GM23248 (cell line): ENCODE results near the gene EML4. TPM values are rescaled to one million over a fixed set of nuclear protein-coding genes. Genes with fewer than 3 reads are reported as not detected.
A peak's percentile ranks its signal among the peaks of the same experiment; 100 is the strongest.

Experiments
- DNase-seq: peaks from one replicate; pipeline ENCODE4 v3.0.0-alpha.2; 2015
- H2AFZ ChIP-seq: fragments of 200-600 bp; sonication (generic); 2 replicates; pipeline ENCODE4 v1.6.1; 2016; ENCODE audit warnings: antibody characterized with exemption
- H3F3A ChIP-seq: fragments of 200-600 bp; sonication (generic); 2 replicates; pipeline ENCODE4 v1.6.1; 2016; ENCODE audit warnings: mild to moderate bottlenecking, antibody characterized with exemption, mixed run types; ENCODE audit not compliant: insufficient read depth
- H3K27ac ChIP-seq: fragments of 200-600 bp; sonication (generic); 2 replicates; pipeline ENCODE4 v1.5.1; 2016; ENCODE audit warnings: mild to moderate bottlenecking
- H3K27me3 ChIP-seq: fragments of 200-600 bp; sonication (generic); replicated peaks from 2 replicates; pipeline ENCODE4 v1.6.1; 2016; ENCODE audit warnings: mild to moderate bottlenecking; ENCODE audit not compliant: insufficient read depth
- H3K36me3 ChIP-seq: fragments of 200-600 bp; sonication (generic); 2 replicates; pipeline ENCODE4 v1.6.1; 2016; ENCODE audit warnings: low read depth, mild to moderate bottlenecking
- H3K4me1 ChIP-seq: fragments of 200-600 bp; sonication (generic); 2 replicates; pipeline ENCODE4 v1.6.1; 2016; ENCODE audit warnings: mild to moderate bottlenecking; ENCODE audit not compliant: insufficient read depth
- H3K4me2 ChIP-seq: fragments of 200-600 bp; sonication (generic); one replicate; pipeline ENCODE4 v1.6.1; 2016; ENCODE audit warnings: mild to moderate bottlenecking; ENCODE audit not compliant: unreplicated experiment
- H3K4me3 ChIP-seq: fragments of 200-600 bp; sonication (generic); 2 replicates; pipeline ENCODE4 v1.5.1; 2016; ENCODE audit warnings: mild to moderate bottlenecking
- H3K79me2 ChIP-seq: fragments of 200-600 bp; sonication (generic); 2 replicates; pipeline ENCODE4 v1.6.1; 2016; ENCODE audit warnings: mild to moderate bottlenecking; ENCODE audit not compliant: insufficient read depth
- H3K9ac ChIP-seq: fragments of 200-600 bp; sonication (generic); 2 replicates; pipeline ENCODE4 v1.6.1; 2016; ENCODE audit warnings: mild to moderate bottlenecking
- H3K9me2 ChIP-seq: fragments of 200-600 bp; sonication (generic); 2 replicates; pipeline ENCODE4 v1.6.1; 2016; ENCODE audit warnings: mixed run types, mild to moderate bottlenecking, moderate library complexity; ENCODE audit not compliant: insufficient read depth
- H3K9me3 ChIP-seq: fragments of 200-600 bp; sonication (generic); one replicate; pipeline ENCODE4 v1.6.1; 2017; ENCODE audit warnings: low read depth
- H4K20me1 ChIP-seq: fragments of 200-600 bp; sonication (generic); 2 replicates; pipeline ENCODE4 v1.6.0; 2016; ENCODE audit not compliant: insufficient read depth
- EZH2 ChIP-seq: fragments of 200-600 bp; sonication (generic); IDR thresholded peaks from 2 replicates; pipeline ENCODE4 v1.6.1; 2018; ENCODE audit warnings: antibody characterized with exemption, mild to moderate bottlenecking; ENCODE audit not compliant: insufficient read depth, poor library complexity, severe bottlenecking
- EZH2phosphoT487 ChIP-seq: fragments of 200-600 bp; sonication (generic); IDR thresholded peaks from 2 replicates; pipeline ENCODE4 v1.6.1; 2018; ENCODE audit warnings: antibody characterized with exemption, moderate library complexity, mild to moderate bottlenecking, low read depth; ENCODE audit not compliant: insufficient read depth
- WGBS, 2 experiments: methylation state at CpG; one replicate each; pipeline ENCODE4 v1.1.6; 2015 to 2017; ENCODE audit warnings: low lambda C conversion rate in 2 of 2, low coverage in 1 of 2; ENCODE audit errors: missing lambda C conversion rate in 2 of 2; 5-methylcytosine and 5-hydroxymethylcytosine counted together
- in situ Hi-C: fragments of 300-500 bp; cut with MboI; formaldehyde crosslinking; loops from 2 replicates; pipeline ENCODE4 v1.15.0; 2020
- polyA plus RNA-seq: library from polyadenylated mRNA; unstranded; fragments of >200 nt; fragmentation: Nextera tagmentation; extraction: Ambion mirVana; gene quantifications from 2 replicates; pipeline ENCODE4 v1.2.1, GENCODE V29; 2016
- total RNA-seq: library from RNA; depleted of rRNA; stranded (reverse); fragments of >200 nt; shearing (Covaris generic); gene quantifications from 2 replicates; pipeline ENCODE4 v1.2.3, GENCODE V29; 2014

Gene EML4
- total and polyA plus RNA-seq, 2 experiments from 2014 or later, result 19.3 to 21.7 TPM

GRCh38 chr2:42293019-42293418, 123.9 kb downstream of the EML4 start:
- H2AFZ ChIP-seq, result no peak overlapping the region
- H3F3A ChIP-seq, result peaks cover 5% of the 10 kb centered on the region; the same call in 1 of the 2 replicates
- H3K27me3 ChIP-seq, result no peaks in the 10 kb centered on the region
- H3K4me3 ChIP-seq, result no peak overlapping the region
- H3K4me1 ChIP-seq, result peaks cover 5% of the 10 kb centered on the region
- 94 to 100% methylated on average over 8 of the region's 8 CpGs for WGBS, 2 experiments
- no peaks in the 10 kb centered on the region for H3K79me2 ChIP-seq
- no peaks in the 10 kb centered on the region for H3K9me3 ChIP-seq
- in situ Hi-C loops, result no loop called here
- H3K9me2 ChIP-seq, result no peaks in the 10 kb centered on the region
- no peaks in the 10 kb centered on the region for H4K20me1 ChIP-seq
- TF ChIP-seq EZH2, result no peak
- DNase-seq, result no peak
- no peak overlapping the region for H3K27ac ChIP-seq
- peaks cover 16% of the 10 kb centered on the region; the same call in 1 of the 2 replicates for H3K36me3 ChIP-seq
- no peak overlapping the region for H3K4me2 ChIP-seq
- H3K9ac ChIP-seq, result no peak overlapping the region

GRCh38 chr2:42296226-42296625, 127.1 kb downstream of the EML4 start:
- H2AFZ ChIP-seq, result no peak overlapping the region
- H3K9me2 ChIP-seq, result no peaks in the 10 kb centered on the region
- H3F3A ChIP-seq, result peaks cover 6% of the 10 kb centered on the region; the same call in 1 of the 2 replicates
- no peak overlapping the region for H3K4me3 ChIP-seq
- no peak overlapping the region for H3K27ac ChIP-seq
- H3K4me2 ChIP-seq, result no peak overlapping the region
- in situ Hi-C loops, result no loop called here
- no peak overlapping the region for H3K9ac ChIP-seq
- peaks cover 16% of the 10 kb centered on the region; the same call in 1 of the 2 replicates for H3K36me3 ChIP-seq
- no peaks in the 10 kb centered on the region for H3K27me3 ChIP-seq
- H4K20me1 ChIP-seq, result no peaks in the 10 kb centered on the region
- peaks cover 11% of the 10 kb centered on the region for H3K4me1 ChIP-seq
- H3K9me3 ChIP-seq, result no peaks in the 10 kb centered on the region
- H3K79me2 ChIP-seq, result no peaks in the 10 kb centered on the region
- DNase-seq, result no peak
- TF ChIP-seq EZH2 (no peak), EZH2phosphoT487 (no peak)
- WGBS, 2 experiments, result 97 to 100% methylated on average over 2 of the region's 2 CpGs

- 90 to 96% methylated on average over 2 of the region's 2 CpGs for WGBS, 2 experiments
- DNase-seq, result no peak
- H3K79me2 ChIP-seq, result no peaks in the 10 kb centered on the region
- H3K4me3 ChIP-seq, result no peak overlapping the region
- no peak overlapping the region for H3K9ac ChIP-seq
- peaks cover 16% of the 10 kb centered on the region; the same call in 1 of the 2 replicates for H3K36me3 ChIP-seq
- peaks cover 11% of the 10 kb centered on the region for H3K4me1 ChIP-seq
- H3K27ac ChIP-seq, result no peak overlapping the region
- no peaks in the 10 kb centered on the region for H3K27me3 ChIP-seq
- in situ Hi-C loops, result no loop called here
- H3K4me2 ChIP-seq, result no peak overlapping the region
- H3K9me3 ChIP-seq, result no peaks in the 10 kb centered on the region
- TF ChIP-seq EZH2 (no peak), EZH2phosphoT487 (no peak)
- H3K9me2 ChIP-seq, result no peaks in the 10 kb centered on the region
- no peak overlapping the region for H2AFZ ChIP-seq
- no peaks in the 10 kb centered on the region for H4K20me1 ChIP-seq
- H3F3A ChIP-seq, result peaks cover 6% of the 10 kb centered on the region; the same call in 1 of the 2 replicates
Measured at GRCh38 chr2:42297322-42297936, 128.3 kb downstream of the EML4 start.

- H3K4me3 ChIP-seq, result no peak overlapping the region
- TF ChIP-seq EZH2phosphoT487 (no peak), EZH2 (no peak)
- H3K27ac ChIP-seq, result no peak overlapping the region
- no peaks in the 10 kb centered on the region for H3K9me3 ChIP-seq
- no peak overlapping the region for H3K9ac ChIP-seq
- H3K36me3 ChIP-seq, result peaks cover 20% of the 10 kb centered on the region; the same call in 1 of the 2 replicates
- DNase-seq, result peak; percentile 26
- peaks cover 11% of the 10 kb centered on the region for H3K4me1 ChIP-seq
- H3K27me3 ChIP-seq, result no peaks in the 10 kb centered on the region
- no peaks in the 10 kb centered on the region for H3K79me2 ChIP-seq
- no peaks in the 10 kb centered on the region for H3K9me2 ChIP-seq
- no peak overlapping the region for H2AFZ ChIP-seq
- H4K20me1 ChIP-seq, result no peaks in the 10 kb centered on the region
- in situ Hi-C loops, result no loop called here
- WGBS, 2 experiments, result 0 to 4% methylated on average over 1 of the region's 1 CpG
- no peak overlapping the region for H3K4me2 ChIP-seq
- peaks cover 6% of the 10 kb centered on the region; the same call in 1 of the 2 replicates for H3F3A ChIP-seq
Measured at GRCh38 chr2:42298132-42298531, 129.0 kb downstream of the EML4 start.
